ENCODE measurements around the gene RGS13. TPM values are rescaled to one million over a fixed set of nuclear protein-coding genes. Genes with fewer than 3 reads are reported as not detected.

The RGS13 gene
- total and polyA plus RNA-seq, 5 donors from 2014 or later, result 0.32 TPM; not detected in 4

GRCh38 chr1:192609110-192610079 lies 26.6 kb upstream of the RGS13 start:
- Histone ChIP-seq H3K4me1 (ENCODE audit: control insufficient read depth, insufficient read depth, low read length, poor library complexity, severe bottlenecking) (peaks cover 4% of the 10 kb centered on the region), H3K27ac (ENCODE audit: insufficient read depth, low read length, poor library complexity, severe bottlenecking) (peak overlapping the region; percentile 55), H3K4me3 (ENCODE audit: low read depth, low read length) (peak overlapping the region; percentile 65), H3K36me3 (ENCODE audit: control insufficient read depth, insufficient read depth, low read length) (no peaks in the 10 kb centered on the region), H3K27me3 (ENCODE audit: control insufficient read depth, insufficient read depth, low read length) (no peaks in the 10 kb centered on the region), H3K9me3 (ENCODE audit: control insufficient read depth in 2 of 2, low read length in 2 of 2) (no peaks in the 10 kb centered on the region)
- ATAC-seq (ENCODE audit: low read depth in 2 of 2) (peak; percentile 93), DNase-seq (peak; percentile 7 to 82 (median 71))
- Mint-ChIP-seq H3K27ac (peak overlapping the region; percentile 76 to 92 (median 86)), H3K4me1 (peaks cover 7 to 20% (median 15%) of the 10 kb centered on the region in 4 donors), H3K4me3 (peak overlapping the region; percentile 12 to 81 (median 44)), H3K27me3 (no peaks in the 10 kb centered on the region), H3K9me3 (no peaks in the 10 kb centered on the region), H3K36me3 (no peaks in the 10 kb centered on the region)

GRCh38 chr1:192610112-192610889 lies 25.6 kb upstream of the RGS13 start:
- Mint-ChIP-seq H3K27me3 (no peaks in the 10 kb centered on the region), H3K4me3 (no peak overlapping the region), H3K4me1 (peaks cover 7 to 20% (median 14%) of the 10 kb centered on the region in 4 donors), H3K9me3 (no peaks in the 10 kb centered on the region), H3K27ac (peak overlapping the region in 1 of 3 donors; percentile 92), H3K36me3 (no peaks in the 10 kb centered on the region)
- DNase-seq (peak in 2 of 3 donors; percentile 33 to 62), ATAC-seq (ENCODE audit: low read depth in 2 of 2) (no peak)
- Histone ChIP-seq H3K4me3 (ENCODE audit: low read depth, low read length) (no peak overlapping the region), H3K9me3 (ENCODE audit: control insufficient read depth in 2 of 2, low read length in 2 of 2) (no peaks in the 10 kb centered on the region), H3K27me3 (ENCODE audit: control insufficient read depth, insufficient read depth, low read length) (no peaks in the 10 kb centered on the region), H3K27ac (ENCODE audit: insufficient read depth, low read length, poor library complexity, severe bottlenecking) (no peak overlapping the region), H3K4me1 (ENCODE audit: control insufficient read depth, insufficient read depth, low read length, poor library complexity, severe bottlenecking) (peaks cover 4% of the 10 kb centered on the region), H3K36me3 (ENCODE audit: control insufficient read depth, insufficient read depth, low read length) (no peaks in the 10 kb centered on the region)

GRCh38 chr1:192615055-192615454 lies 20.9 kb upstream of the RGS13 start:
- no peaks in the 10 kb centered on the region for H3K9me3 Mint-ChIP-seq
- ATAC-seq (ENCODE audit: low read depth in 2 of 2) (no peak), DNase-seq (no peak)
- no peaks in the 10 kb centered on the region for H3K27me3 Mint-ChIP-seq
- H3K36me3 Mint-ChIP-seq, result no peaks in the 10 kb centered on the region
- no peaks in the 10 kb centered on the region for H3K4me1 Mint-ChIP-seq
- H3K27ac Mint-ChIP-seq, result no peak overlapping the region
- Histone ChIP-seq H3K36me3 (ENCODE audit: control insufficient read depth, insufficient read depth, low read length) (no peaks in the 10 kb centered on the region), H3K9me3 (ENCODE audit: control insufficient read depth in 2 of 2, low read length in 2 of 2) (no peaks in the 10 kb centered on the region), H3K27me3 (ENCODE audit: control insufficient read depth, insufficient read depth, low read length) (no peaks in the 10 kb centered on the region), H3K4me3 (ENCODE audit: low read depth, low read length) (no peak overlapping the region), H3K27ac (ENCODE audit: insufficient read depth, low read length, poor library complexity, severe bottlenecking) (no peak overlapping the region), H3K4me1 (ENCODE audit: control insufficient read depth, insufficient read depth, low read length, poor library complexity, severe bottlenecking) (no peaks in the 10 kb centered on the region)
- no peak overlapping the region for H3K4me3 Mint-ChIP-seq

GRCh38 chr1:192620071-192620635 lies 15.8 kb upstream of the RGS13 start:
- Mint-ChIP-seq H3K36me3 (no peaks in the 10 kb centered on the region), H3K27me3 (peaks cover 6% of the 10 kb centered on the region), H3K27ac (no peak overlapping the region), H3K4me3 (no peak overlapping the region), H3K9me3 (peaks cover 0 to 4% (median 0%) of the 10 kb centered on the region in 7 donors), H3K4me1 (no peaks in the 10 kb centered on the region)
- Histone ChIP-seq H3K4me1 (ENCODE audit: control insufficient read depth, insufficient read depth, low read length, poor library complexity, severe bottlenecking) (no peaks in the 10 kb centered on the region), H3K9me3 (ENCODE audit: control insufficient read depth in 2 of 2, low read length in 2 of 2) (no peaks in the 10 kb centered on the region), H3K36me3 (ENCODE audit: control insufficient read depth, insufficient read depth, low read length) (no peaks in the 10 kb centered on the region), H3K27me3 (ENCODE audit: control insufficient read depth, insufficient read depth, low read length) (no peaks in the 10 kb centered on the region), H3K27ac (ENCODE audit: insufficient read depth, low read length, poor library complexity, severe bottlenecking) (no peak overlapping the region), H3K4me3 (ENCODE audit: low read depth, low read length) (no peak overlapping the region)
- ATAC-seq (ENCODE audit: low read depth in 2 of 2) (no peak), DNase-seq (no peak)

- Mint-ChIP-seq H3K9me3 (peaks cover 0 to 4% (median 0%) of the 10 kb centered on the region in 7 donors), H3K36me3 (no peaks in the 10 kb centered on the region), H3K27ac (no peak overlapping the region), H3K27me3 (peaks cover 6% of the 10 kb centered on the region), H3K4me1 (no peaks in the 10 kb centered on the region), H3K4me3 (no peak overlapping the region)
- no peak overlapping the region for H3K4me3 ChIP-seq (ENCODE audit: low read depth, low read length)
- no peaks in the 10 kb centered on the region for H3K9me3 ChIP-seq (ENCODE audit: control insufficient read depth in 2 of 2, low read length in 2 of 2)
- H3K27ac ChIP-seq (ENCODE audit: insufficient read depth, low read length, poor library complexity, severe bottlenecking), result no peak overlapping the region
- ATAC-seq (ENCODE audit: low read depth in 2 of 2) (no peak), DNase-seq (no peak)
- no peaks in the 10 kb centered on the region for H3K36me3 ChIP-seq (ENCODE audit: control insufficient read depth, insufficient read depth, low read length)
- H3K4me1 ChIP-seq (ENCODE audit: control insufficient read depth, insufficient read depth, low read length, poor library complexity, severe bottlenecking), result no peaks in the 10 kb centered on the region
- H3K27me3 ChIP-seq (ENCODE audit: control insufficient read depth, insufficient read depth, low read length), result no peaks in the 10 kb centered on the region
These were observed 9.4 kb upstream of the RGS13 start for GRCh38 chr1:192626366-192627179.

GRCh38 chr1:192627901-192628300 lies 8.0 kb upstream of the RGS13 start:
- H3K36me3 Mint-ChIP-seq, result no peaks in the 10 kb centered on the region

More at GRCh38 chr1:192627901-192628300, 8.0 kb upstream of the RGS13 start:
- H3K9me3 ChIP-seq (ENCODE audit: control insufficient read depth in 2 of 2, low read length in 2 of 2), result no peaks in the 10 kb centered on the region
- Mint-ChIP-seq H3K27ac (no peak overlapping the region), H3K27me3 (peaks cover 9% of the 10 kb centered on the region), H3K9me3 (peaks cover 0 to 2% (median 0%) of the 10 kb centered on the region in 7 donors), H3K4me1 (no peaks in the 10 kb centered on the region), H3K4me3 (no peak overlapping the region)
- DNase-seq (no peak), ATAC-seq (ENCODE audit: low read depth in 2 of 2) (no peak)
- H3K36me3 ChIP-seq (ENCODE audit: control insufficient read depth, insufficient read depth, low read length), result no peaks in the 10 kb centered on the region
- H3K27ac ChIP-seq (ENCODE audit: insufficient read depth, low read length, poor library complexity, severe bottlenecking), result no peak overlapping the region
- no peaks in the 10 kb centered on the region for H3K4me1 ChIP-seq (ENCODE audit: control insufficient read depth, insufficient read depth, low read length, poor library complexity, severe bottlenecking)
- no peaks in the 10 kb centered on the region for H3K27me3 ChIP-seq (ENCODE audit: control insufficient read depth, insufficient read depth, low read length)
- no peak overlapping the region for H3K4me3 ChIP-seq (ENCODE audit: low read depth, low read length)

All from CD4-positive, CD25-positive, alpha-beta regulatory T cell (primary cell).